ENCODE results near the gene LIPE.

The LIPE gene

GRCh38 chr19:42412661-42413076, 14.5 kb downstream of the LIPE start:
- no peak for DNase-seq (ENCODE audit: insufficient read length, low spot score)
- no peak for FAIRE-seq

GRCh38 chr19:42412227-42412626, 15.0 kb downstream of the LIPE start:
- peak; percentile 23 for FAIRE-seq
- peak; percentile 46 for DNase-seq (ENCODE audit: insufficient read length, low spot score)

- FAIRE-seq: no peak
- DNase-seq (ENCODE audit: insufficient read length, low spot score): no peak
These were observed 15.5 kb downstream of the LIPE start for GRCh38 chr19:42411581-42412178.

- no peak for FAIRE-seq
- no peak for DNase-seq (ENCODE audit: insufficient read length, low spot score)
These were observed 16.8 kb downstream of the LIPE start for GRCh38 chr19:42410371-42410770.

GRCh38 chr19:42409477-42409876, 17.7 kb downstream of the LIPE start:
- DNase-seq (ENCODE audit: insufficient read length, low spot score): no peak
- FAIRE-seq: no peak

GRCh38 chr19:42407816-42408175, 19.4 kb downstream of the LIPE start:
- DNase-seq (ENCODE audit: insufficient read length, low spot score) (no peak), FAIRE-seq (no peak)

- DNase-seq (ENCODE audit: insufficient read length, low spot score): no peak
- FAIRE-seq: no peak
These were observed 19.9 kb downstream of the LIPE start for GRCh38 chr19:42407085-42407815.

GRCh38 chr19:42406111-42406510, 21.1 kb downstream of the LIPE start:
- DNase-seq (ENCODE audit: insufficient read length, low spot score): no peak
- no peak for FAIRE-seq

- DNase-seq (ENCODE audit: insufficient read length, low spot score): no peak
- FAIRE-seq: no peak
These were observed 23.6 kb downstream of the LIPE start for GRCh38 chr19:42403586-42403985.

- DNase-seq (ENCODE audit: insufficient read length, low spot score) (no peak), FAIRE-seq (no peak)
These were observed 24.6 kb downstream of the LIPE start for GRCh38 chr19:42402376-42403116.

GRCh38 chr19:42401365-42402303, 25.6 kb downstream of the LIPE start:
- peak; percentile 76 for DNase-seq (ENCODE audit: insufficient read length, low spot score)
- FAIRE-seq: peak; percentile 94

- FAIRE-seq: no peak
These were observed 26.8 kb downstream of the LIPE start for GRCh38 chr19:42400404-42400803.

GRCh38 chr19:42397263-42398166, 29.7 kb downstream of the LIPE start:
- FAIRE-seq: peak; percentile 48
- DNase-seq (ENCODE audit: insufficient read length, low spot score): no peak

More at GRCh38 chr19:42400404-42400803, 26.8 kb downstream of the LIPE start:
- DNase-seq (ENCODE audit: insufficient read length, low spot score): no peak

GRCh38 chr19:42396381-42397262, 30.6 kb downstream of the LIPE start:
- DNase-seq (ENCODE audit: insufficient read length, low spot score) (peak; percentile 100), FAIRE-seq (peak; percentile 90)

GRCh38 chr19:42394751-42395150, 32.4 kb downstream of the LIPE start:
- no peak for DNase-seq (ENCODE audit: insufficient read length, low spot score)
- no peak for FAIRE-seq

- FAIRE-seq: no peak
- no peak for DNase-seq (ENCODE audit: insufficient read length, low spot score)
These were observed 35.0 kb downstream of the LIPE start for GRCh38 chr19:42392165-42392564.

GRCh38 chr19:42389899-42390298, 37.3 kb downstream of the LIPE start, which contains the start of gene CNFN:
CNFN (minus strand) TSS chr19:42390297; CDS start chr19:42389037, 1,260 bp downstream.
- DNase-seq (ENCODE audit: insufficient read length, low spot score): no peak
- no peak for FAIRE-seq

GRCh38 chr19:42388851-42389489, 38.2 kb downstream of the LIPE start:
- FAIRE-seq: peak; percentile 48
- no peak for DNase-seq (ENCODE audit: insufficient read length, low spot score)
